ENCODE measurements around the gene TSNAX.
A peak's percentile ranks its signal among the peaks of the same experiment; 100 is the strongest.
"Not testable (repeated sequence)": the region's sequence is repeated elsewhere in the genome, so short reads cannot be mapped to it uniquely, and the experiment has no call there.

The TSNAX gene

DNA sequence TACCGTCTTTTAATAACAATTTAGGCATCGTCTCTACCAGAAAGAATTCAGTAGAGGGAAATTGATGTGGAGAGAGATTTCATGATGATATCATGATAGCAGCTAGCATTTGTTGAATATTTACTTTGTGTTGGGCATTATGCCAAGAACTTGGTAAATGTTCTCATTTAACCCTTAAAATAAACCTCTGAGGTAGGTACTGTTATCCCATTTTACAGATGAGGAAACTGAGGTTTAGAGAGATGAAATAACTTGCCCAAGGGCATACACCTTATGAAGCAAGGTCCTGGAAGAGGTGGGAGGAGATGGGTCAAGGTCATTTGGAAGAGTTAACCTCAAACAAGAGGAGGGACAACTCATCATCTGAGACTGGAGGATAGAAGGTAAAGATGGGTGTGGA lies 34.8 kb downstream of the TSNAX start:
- no peak for DNase-seq (ENCODE audit: low spot score)

DNA sequence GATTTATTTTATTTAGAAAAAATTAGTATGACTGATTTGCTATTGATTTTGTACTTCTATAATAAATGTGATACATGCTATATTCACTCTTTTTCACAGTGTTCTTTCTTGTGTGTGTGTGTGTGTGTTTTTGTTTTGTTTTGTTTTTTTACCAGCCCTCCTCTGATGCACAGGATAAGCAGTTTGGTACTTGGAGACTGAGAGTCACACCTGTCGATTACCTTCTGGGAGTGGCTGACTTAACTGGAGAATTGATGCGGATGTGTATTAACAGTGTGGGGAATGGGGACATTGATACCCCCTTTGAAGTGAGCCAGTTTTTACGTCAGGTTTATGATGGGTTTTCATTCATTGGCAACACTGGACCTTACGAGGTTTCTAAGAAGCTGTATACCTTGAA lies 35.9 kb downstream of the TSNAX start:
- DNase-seq (ENCODE audit: low spot score) = no peak

DNA sequence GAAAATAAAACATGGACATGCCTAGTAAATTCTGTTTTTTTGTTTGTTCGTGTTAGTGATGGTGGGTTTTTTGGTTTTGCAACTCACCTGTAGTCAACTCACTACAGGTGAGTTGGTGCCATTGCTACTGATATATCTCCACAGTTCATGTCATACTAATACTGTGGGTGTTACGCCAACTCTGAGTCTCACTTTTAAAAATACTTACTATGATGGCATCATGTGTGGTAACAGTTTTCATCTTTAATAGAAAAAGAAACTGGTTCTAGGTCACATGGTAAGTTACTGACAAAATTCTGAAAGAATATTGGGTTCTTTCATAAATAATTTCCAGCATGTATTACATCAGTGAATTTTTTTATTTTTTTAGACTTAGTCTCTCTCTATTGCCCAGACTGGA lies 38.0 kb downstream of the TSNAX start:
- DNase-seq (ENCODE audit: low spot score) = no peak

DNA sequence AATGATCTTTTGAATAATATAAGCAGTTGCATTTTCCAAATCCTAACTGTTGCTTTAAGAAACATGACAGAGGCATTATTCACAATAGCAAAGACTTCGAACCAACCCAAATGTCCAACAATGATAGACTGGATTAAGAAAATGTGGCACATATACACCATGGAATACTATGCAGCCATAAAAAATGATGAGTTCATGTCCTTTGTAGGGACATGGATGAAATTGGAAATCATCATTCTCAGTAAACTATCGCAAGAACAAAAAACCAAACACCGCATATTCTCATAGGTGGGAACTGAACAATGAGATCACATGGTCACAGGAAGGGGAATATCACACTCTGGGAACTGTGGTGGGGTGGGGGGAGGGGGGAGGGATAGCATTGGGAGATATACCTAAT lies 41.8 kb downstream of the TSNAX start:
- not testable (repeated sequence) for DNase-seq (ENCODE audit: low spot score)

GRCh38 chr1:231571904-231572303 lies 43.4 kb downstream of the TSNAX start:
- DNase-seq (ENCODE audit: low spot score) = no peak

- no peak for DNase-seq (ENCODE audit: low spot score)
These were observed 47.0 kb downstream of the TSNAX start for GRCh38 chr1:231575472-231575871.

GRCh38 chr1:231576804-231577718 lies 48.6 kb downstream of the TSNAX start:
- DNase-seq (ENCODE audit: low spot score) = peak; percentile 51

- DNase-seq (ENCODE audit: low spot score) = no peak
These were observed 52.4 kb downstream of the TSNAX start for GRCh38 chr1:231580874-231581273.

GRCh38 chr1:231581859-231582258 lies 53.4 kb downstream of the TSNAX start:
- no peak for DNase-seq (ENCODE audit: low spot score)

GRCh38 chr1:231583376-231583775 lies 54.9 kb downstream of the TSNAX start:
- DNase-seq (ENCODE audit: low spot score) = no peak

DNA sequence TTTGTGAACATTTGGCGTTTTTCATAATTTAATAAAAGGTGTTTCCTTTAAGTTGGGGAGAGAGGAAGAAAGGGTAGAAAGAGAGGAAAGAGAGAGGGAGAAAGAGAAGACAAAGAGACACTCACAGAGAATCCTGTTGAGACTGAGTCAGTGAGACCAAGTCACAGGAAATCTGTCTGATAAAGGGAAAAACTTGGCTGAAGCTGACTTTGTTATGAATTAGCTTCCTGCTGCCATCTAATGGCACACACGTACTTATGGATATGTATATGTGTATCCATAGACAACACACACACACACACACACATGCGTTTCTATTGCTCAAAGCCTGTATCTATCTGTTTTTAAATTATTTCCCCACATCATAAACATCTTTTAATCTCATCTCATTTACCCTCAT lies 55.6 kb downstream of the TSNAX start:
- DNase-seq (ENCODE audit: low spot score) = peak; percentile 11

GRCh38 chr1:231584921-231585320 lies 56.5 kb downstream of the TSNAX start:
- DNase-seq (ENCODE audit: low spot score) = no peak

DNA sequence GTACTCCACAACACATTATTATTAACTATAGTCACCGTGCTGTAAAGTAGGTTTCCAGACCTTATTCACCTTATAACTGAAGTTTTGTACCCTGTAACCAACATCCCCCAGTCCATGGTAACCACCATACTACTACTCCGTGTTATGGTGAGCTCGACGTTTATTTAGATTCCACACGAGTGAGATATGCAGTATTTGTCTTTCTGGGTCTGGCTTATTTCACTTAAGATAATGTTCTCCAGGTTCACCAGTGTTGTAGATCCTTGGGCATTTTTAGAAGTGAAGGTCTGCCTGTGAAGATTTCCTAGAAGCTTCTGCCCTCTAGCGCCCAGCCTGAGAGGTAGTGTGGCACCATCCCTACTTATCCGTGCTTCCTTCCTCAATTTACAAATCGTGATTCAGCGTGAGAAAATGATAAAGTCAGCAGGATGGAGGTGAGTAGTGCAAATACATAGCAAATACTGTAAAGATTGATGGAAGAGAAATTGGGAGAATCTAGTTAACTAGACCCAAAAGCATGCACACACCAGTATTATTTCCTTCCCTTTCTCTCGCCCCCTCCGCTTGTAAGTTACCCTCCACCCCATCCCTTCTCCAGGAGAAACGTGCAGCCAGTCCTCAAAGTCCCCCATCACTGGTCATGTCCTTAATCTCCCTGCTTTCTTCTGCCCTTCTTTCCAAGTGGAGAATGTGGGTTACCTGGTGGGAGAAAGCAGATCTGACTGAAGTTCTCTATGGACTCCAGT lies 62.2 kb downstream of the TSNAX start:
- DNase-seq (ENCODE audit: low spot score) = peak; percentile 47

- DNase-seq (ENCODE audit: low spot score) = no peak
These were observed 63.0 kb downstream of the TSNAX start for GRCh38 chr1:231591466-231591865.

DNA sequence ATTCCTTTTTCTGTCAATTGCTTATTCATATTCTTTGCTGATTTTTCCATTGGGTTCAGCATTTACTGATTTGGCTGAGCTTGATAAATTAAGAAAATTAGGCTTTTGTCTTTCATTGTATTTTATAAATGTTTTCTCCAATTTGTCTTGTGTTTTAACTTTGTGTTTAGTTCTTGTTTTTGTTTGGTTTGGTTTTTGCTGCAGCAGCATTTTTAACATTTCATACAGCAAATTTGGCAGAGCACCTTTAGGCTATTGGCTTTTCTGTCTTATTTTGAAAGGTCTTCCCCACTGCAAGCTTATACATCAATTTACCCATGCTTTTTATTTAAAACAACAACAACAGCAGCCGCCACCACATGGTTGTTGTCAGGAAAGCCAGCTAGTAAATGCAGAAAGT lies 64.3 kb downstream of the TSNAX start:
- DNase-seq (ENCODE audit: low spot score) = no peak

- DNase-seq (ENCODE audit: low spot score) = not testable (repeated sequence)
These were observed 64.8 kb downstream of the TSNAX start for GRCh38 chr1:231593264-231593663.

DNA sequence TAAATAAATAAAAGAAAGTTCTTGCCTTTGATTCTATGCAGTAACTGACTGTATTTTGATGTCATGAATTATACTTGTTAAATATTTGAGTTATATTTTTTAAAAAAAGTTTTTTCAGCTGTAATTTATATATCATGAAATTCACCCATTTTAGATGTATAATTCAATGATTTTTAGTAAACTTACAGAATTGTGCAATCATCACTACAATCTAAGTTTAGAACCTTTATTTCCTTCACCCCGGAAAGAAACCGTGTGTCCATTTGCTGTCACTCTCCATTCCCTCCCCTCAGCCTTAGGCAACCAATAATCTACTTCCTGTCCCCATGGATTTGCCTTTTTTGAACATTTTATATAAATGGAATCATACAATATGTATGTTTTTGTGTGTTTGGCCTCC lies 65.7 kb downstream of the TSNAX start:
- DNase-seq (ENCODE audit: low spot score) = no peak

- no peak for DNase-seq (ENCODE audit: low spot score)
These were observed 66.3 kb downstream of the TSNAX start for GRCh38 chr1:231594749-231595148.

- DNase-seq (ENCODE audit: low spot score) = no peak
These were observed 67.9 kb downstream of the TSNAX start for GRCh38 chr1:231596337-231596791.

- DNase-seq (ENCODE audit: low spot score) = no peak
These were observed 69.5 kb downstream of the TSNAX start for GRCh38 chr1:231597971-231598370.

DNA sequence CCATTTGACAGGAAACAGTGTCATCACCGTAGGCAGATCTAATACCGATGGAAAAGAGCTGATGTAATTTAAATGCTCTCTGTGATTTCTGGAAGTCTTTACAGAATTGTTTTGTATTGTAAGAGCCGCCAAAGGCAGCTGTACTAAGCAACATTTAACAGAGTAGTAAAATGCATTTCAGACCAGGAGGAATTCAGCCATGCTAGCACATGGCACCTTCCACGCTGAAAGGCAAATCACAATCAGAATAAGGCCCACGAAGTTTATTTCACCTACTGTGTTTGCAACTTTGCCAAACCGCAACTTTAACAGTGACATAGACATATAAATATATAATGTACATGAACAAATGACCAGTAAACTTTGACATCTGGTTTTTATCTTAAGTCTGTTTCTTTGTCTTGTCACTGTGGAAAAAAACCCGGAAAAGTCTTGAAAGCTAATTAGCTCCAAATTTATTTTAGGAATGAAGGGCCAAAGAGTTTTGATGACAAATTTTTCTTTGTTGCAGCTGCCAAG lies 72.0 kb downstream of the TSNAX start:
- DNase-seq (ENCODE audit: low spot score) = no peak

DNA sequence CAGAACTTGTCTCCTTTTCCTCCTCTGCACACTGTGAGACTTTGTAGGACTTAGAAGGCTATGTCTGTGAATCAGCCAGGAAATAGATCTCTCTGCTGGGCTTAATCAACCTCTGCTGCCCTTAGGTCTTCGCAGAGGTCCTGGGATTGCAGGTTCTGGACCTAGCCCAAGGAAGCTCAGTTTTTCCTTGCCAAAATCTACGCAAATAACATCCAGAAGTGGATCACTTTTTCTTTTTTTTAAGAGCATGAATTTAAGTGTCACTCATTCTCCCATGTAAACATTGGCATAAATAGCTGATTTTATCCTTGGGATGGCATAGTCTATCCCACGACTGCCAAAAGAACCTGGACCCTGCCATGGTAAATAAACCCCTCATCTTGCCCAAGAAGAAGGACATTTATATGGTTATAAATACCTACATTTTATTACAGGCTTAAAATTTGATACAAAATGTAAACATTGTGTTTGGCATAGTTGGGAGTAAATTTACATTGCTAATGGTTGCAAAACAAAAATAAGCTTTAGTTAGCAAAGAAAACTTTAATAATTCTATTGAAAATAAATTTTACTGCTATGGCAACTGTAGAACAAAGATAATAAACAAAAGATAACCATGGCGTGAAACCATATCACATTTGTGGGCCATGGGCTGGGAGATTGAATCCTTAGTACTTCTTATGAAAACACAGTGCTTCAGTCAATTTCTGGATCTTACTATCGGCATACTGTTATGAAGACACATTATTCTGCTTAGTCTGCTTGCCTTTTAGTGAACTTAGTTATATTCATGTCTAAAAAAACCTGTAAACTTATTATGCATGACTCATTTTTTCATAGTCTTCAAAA lies 73.6 kb downstream of the TSNAX start:
- DNase-seq (ENCODE audit: low spot score) = no peak

Measured in putamen (tissue), 1 donor.